Gastroesophageal sphincter (tissue), 3 donors: ENCODE measurements around the gene PLK1.

Experiments used
- EP300 ChIP-seq: sonication (generic); formaldehyde crosslinking; IDR thresholded peaks from one replicate; pipeline ENCODE4 v1.6.1; 2017; ENCODE audit warnings: antibody characterized with exemption, mild to moderate bottlenecking
- POLR2A ChIP-seq, 2 donors: fragments of 450-650 bp; IDR thresholded peaks; one replicate each; pipeline ENCODE4 v1.6.1; 2017; ENCODE audit warnings: antibody characterized with exemption in 2 of 2, mild to moderate bottlenecking in 2 of 2, moderate library complexity in 1 of 2
- POLR2AphosphoS5 ChIP-seq: sonication (generic); formaldehyde crosslinking; IDR thresholded peaks from one replicate; pipeline ENCODE4 v1.6.1; 2017; ENCODE audit warnings: antibody characterized with exemption
- TF ChIP-seq, protein P1 (sequence below), 4 experiments: fragments of 200-600 bp in 2 of 4; fragments of 450-650 bp in 2 of 4; sonication (generic) in 1 of 4; IDR thresholded peaks; one replicate each; pipeline ENCODE4 v1.5.1; 2017 to 2019; ENCODE audit warnings: antibody characterized with exemption in 4 of 4, mild to moderate bottlenecking in 2 of 4, moderate library complexity in 2 of 4

DNA sequence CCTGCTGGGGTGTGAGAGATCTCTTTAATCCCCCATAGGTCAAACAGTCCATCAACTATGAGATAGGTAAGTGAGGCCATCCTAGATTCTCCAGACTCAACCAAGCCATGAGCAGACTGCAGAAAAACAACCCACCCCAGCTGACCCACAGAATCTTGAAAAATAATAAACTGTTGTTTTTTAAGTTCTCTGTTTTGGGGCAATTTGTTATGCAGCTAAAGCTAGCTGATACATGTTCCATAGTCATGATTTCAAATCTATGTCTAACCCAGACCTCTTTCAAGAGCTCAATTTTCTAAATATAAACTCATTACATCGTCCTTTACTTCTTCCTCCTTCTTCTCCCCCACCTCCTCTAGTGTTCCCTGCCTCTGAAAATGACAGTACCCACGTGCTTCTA is 24.3 kb downstream of the PLK1 start:
- TF ChIP-seq POLR2A (IDR thresholded peaks at IDR 0.05) (no peak), POLR2AphosphoS5 (no peak), EP300 (no peak)
- TF ChIP-seq, protein P1, sequence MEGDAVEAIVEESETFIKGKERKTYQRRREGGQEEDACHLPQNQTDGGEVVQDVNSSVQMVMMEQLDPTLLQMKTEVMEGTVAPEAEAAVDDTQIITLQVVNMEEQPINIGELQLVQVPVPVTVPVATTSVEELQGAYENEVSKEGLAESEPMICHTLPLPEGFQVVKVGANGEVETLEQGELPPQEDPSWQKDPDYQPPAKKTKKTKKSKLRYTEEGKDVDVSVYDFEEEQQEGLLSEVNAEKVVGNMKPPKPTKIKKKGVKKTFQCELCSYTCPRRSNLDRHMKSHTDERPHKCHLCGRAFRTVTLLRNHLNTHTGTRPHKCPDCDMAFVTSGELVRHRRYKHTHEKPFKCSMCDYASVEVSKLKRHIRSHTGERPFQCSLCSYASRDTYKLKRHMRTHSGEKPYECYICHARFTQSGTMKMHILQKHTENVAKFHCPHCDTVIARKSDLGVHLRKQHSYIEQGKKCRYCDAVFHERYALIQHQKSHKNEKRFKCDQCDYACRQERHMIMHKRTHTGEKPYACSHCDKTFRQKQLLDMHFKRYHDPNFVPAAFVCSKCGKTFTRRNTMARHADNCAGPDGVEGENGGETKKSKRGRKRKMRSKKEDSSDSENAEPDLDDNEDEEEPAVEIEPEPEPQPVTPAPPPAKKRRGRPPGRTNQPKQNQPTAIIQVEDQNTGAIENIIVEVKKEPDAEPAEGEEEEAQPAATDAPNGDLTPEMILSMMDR (IDR thresholded peaks at IDR 0.05) = no peak
